Tibial nerve (tissue), 4 donors: Measurements from ENCODE around the gene DCTN3.

Experiments used
- EP300 ChIP-seq, 2 donors: sonication (generic); formaldehyde crosslinking; IDR thresholded peaks; one replicate each; pipeline ENCODE4 v1.6.1; 2017; ENCODE audit warnings: antibody characterized with exemption in 2 of 2, mild to moderate bottlenecking in 1 of 2
- POLR2A ChIP-seq, 2 donors: fragments of 450-650 bp; IDR thresholded peaks; one replicate each; pipeline ENCODE4 v1.6.1; 2017; ENCODE audit warnings: antibody characterized with exemption in 2 of 2, mild to moderate bottlenecking in 2 of 2, moderate library complexity in 2 of 2
- TF ChIP-seq, protein P1 (sequence below), 5 experiments: fragments of 200-600 bp in 3 of 5; fragments of 450-650 bp in 2 of 5; sonication (generic) in 3 of 5; IDR thresholded peaks; one replicate each; pipeline ENCODE4 v1.5.1; 2016 to 2019; ENCODE audit warnings: antibody characterized with exemption in 5 of 5, mild to moderate bottlenecking in 3 of 5, moderate library complexity in 2 of 5

DNA sequence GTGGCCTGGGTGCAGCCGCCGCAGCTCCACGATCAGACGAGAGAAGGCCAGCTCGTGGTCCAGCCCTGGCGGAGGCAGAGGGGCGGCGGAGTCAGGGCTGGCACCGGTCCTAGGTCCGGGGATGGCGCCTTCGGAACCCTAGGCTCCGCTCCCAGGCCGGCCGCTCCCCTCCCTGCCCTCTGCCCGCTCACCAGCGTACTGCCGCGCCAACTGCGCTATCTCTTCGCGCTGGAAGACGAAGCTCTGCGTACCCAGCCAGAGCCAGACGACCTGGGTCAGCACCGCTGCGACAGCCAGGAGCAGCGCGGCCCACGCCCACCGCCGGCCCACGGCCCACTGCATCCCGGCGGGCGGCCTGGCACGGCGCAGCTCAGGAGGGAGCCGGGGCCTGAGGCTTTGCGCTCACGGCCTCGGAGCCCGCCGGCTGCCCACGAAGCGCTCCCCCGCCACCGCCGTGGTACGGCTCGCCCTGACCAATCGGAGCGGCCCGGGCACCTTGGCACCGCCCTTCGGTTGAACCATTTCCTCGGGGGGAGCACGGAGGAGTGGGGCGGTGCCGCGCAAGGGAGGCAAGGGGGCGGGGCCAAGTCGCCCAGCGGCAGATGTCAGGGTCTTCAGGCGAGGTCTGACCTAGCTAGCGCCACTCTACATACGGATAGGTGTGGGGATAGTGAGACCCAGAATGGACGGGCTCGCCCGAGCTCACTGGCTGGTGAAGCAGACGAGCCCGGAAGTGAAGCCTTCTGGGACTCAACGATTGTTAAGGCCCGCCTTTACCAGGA, 17.3 kb upstream of the DCTN3 start, which contains the start of gene SIGMAR1:
- TF ChIP-seq, protein P1, sequence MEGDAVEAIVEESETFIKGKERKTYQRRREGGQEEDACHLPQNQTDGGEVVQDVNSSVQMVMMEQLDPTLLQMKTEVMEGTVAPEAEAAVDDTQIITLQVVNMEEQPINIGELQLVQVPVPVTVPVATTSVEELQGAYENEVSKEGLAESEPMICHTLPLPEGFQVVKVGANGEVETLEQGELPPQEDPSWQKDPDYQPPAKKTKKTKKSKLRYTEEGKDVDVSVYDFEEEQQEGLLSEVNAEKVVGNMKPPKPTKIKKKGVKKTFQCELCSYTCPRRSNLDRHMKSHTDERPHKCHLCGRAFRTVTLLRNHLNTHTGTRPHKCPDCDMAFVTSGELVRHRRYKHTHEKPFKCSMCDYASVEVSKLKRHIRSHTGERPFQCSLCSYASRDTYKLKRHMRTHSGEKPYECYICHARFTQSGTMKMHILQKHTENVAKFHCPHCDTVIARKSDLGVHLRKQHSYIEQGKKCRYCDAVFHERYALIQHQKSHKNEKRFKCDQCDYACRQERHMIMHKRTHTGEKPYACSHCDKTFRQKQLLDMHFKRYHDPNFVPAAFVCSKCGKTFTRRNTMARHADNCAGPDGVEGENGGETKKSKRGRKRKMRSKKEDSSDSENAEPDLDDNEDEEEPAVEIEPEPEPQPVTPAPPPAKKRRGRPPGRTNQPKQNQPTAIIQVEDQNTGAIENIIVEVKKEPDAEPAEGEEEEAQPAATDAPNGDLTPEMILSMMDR (IDR thresholded peaks at IDR 0.05) = peak in 2 of 5 experiments; percentile 20 to 51
- peak; percentile 68 to 84 for TF ChIP-seq POLR2A (IDR thresholded peaks at IDR 0.05)
- peak in 1 of 2 donors; percentile 89 for TF ChIP-seq EP300 (IDR thresholded peaks at IDR 0.05)
